Adrenal gland (tissue), 12 donors: ENCODE results near the gene DGCR6L. TPM values are rescaled to one million over a fixed set of nuclear protein-coding genes. Genes with fewer than 3 reads are reported as not detected.
"Not testable (repeated sequence)": the region's sequence is repeated elsewhere in the genome, so short reads cannot be mapped to it uniquely, and the experiment has no call there.

Experiments used
- DNase-seq, 7 donors: peaks; one replicate each; pipeline ENCODE4 v3.0.0-alpha.2; 2019 to 2020
- H3K27ac ChIP-seq, 5 donors: fragments of 200-600 bp; sonication (generic) in 4 of 5; 1 replicate in 3 of 5; 2 replicates in 2 of 5; pipeline versions ENCODE4 v1.5.1 to v1.8.0; 2016 to 2020; ENCODE audit warnings: mild to moderate bottlenecking in 1 of 5
- H3K27me3 ChIP-seq: fragments of 200-600 bp; 2 replicates; pipeline ENCODE4 v1.8.0; 2021
- H3K36me3 ChIP-seq, 2 donors: fragments of 200-600 bp; replicated peaks in 1 of 2; 1 replicate in 1 of 2; 2 replicates in 1 of 2; pipeline versions ENCODE4 v1.5.1 to v1.8.0; 2018 to 2022
- H3K4me1 ChIP-seq, 2 donors: fragments of 200-600 bp; replicated peaks in 1 of 2; 1 replicate in 1 of 2; 2 replicates in 1 of 2; pipeline versions ENCODE4 v1.5.1 to v1.8.0; 2018 to 2021
- H3K4me3 ChIP-seq, 4 donors: fragments of 200-600 bp; sonication (generic) in 3 of 4; one replicate each; pipeline ENCODE4 v1.5.1; 2016 to 2018
- H3K9me3 ChIP-seq, 3 donors: fragments of 200-600 bp; sonication (generic) in 1 of 3; replicated peaks in 1 of 3; 1 replicate in 2 of 3; 2 replicates in 1 of 3; pipeline versions ENCODE4 v1.5.1 to v1.8.0; 2016 to 2021
- POLR2A ChIP-seq, 2 donors: fragments of 450-650 bp; IDR thresholded peaks; one replicate each; pipeline ENCODE4 v1.6.1; 2017; ENCODE audit warnings: antibody characterized with exemption in 2 of 2, mild to moderate bottlenecking in 2 of 2, moderate library complexity in 1 of 2
- WGBS, 4 donors: extraction: QIAGEN DNeasy Blood & Tissue Kit in 2 of 4; methylation state at CpG; one replicate each; pipeline versions ENCODE4 v1.1.5 to v1.1.7; 2013 to 2017; 5-methylcytosine and 5-hydroxymethylcytosine counted together
- intact Hi-C, 2 donors: fragments of 100-400 bp; cut with DNase I; formaldehyde crosslinking; loops; one replicate each; pipeline versions ENCODE4 v1.14.1 to v1.15.0; 2022 to 2023
- polyA plus RNA-seq, 3 donors: library from polyadenylated mRNA; stranded (reverse); fragments of 200-250 nt in 2 of 3; fragments of 350-450 nt in 1 of 3; fragmentation: Illumina TruSeq in 1 of 3; extraction: RNeasy Lipid Tissue Mini Kit (QIAGEN cat#74804) in 1 of 3; gene quantifications; one replicate each; pipeline ENCODE4 v1.2.3, GENCODE V29; 2013 to 2014
- total RNA-seq, 9 donors: library from RNA; depleted of rRNA in 4 of 9; stranded (reverse); fragments of >200 nt in 4 of 9; fragments of 120-200 nt in 1 of 9; fragmentation: NEBNext Ultra II Directional in 1 of 9; extraction: Animal tissue kit (Norgen Biotek cat#: 25700) in 1 of 9; gene quantifications; one replicate each; pipeline versions ENCODE4 v1.1.0 to v1.2.4, GENCODE V29; 2013 to 2023
- TF ChIP-seq, protein P1 (sequence below), 6 experiments: fragments of 450-650 bp in 4 of 6; fragments of 200-600 bp in 2 of 6; sonication (generic) in 1 of 6; IDR thresholded peaks; 1 replicate in 5 of 6; 2 replicates in 1 of 6; pipeline versions ENCODE4 v1.5.1 to v1.8.0; 2016 to 2021; ENCODE audit warnings: antibody characterized with exemption in 6 of 6, mild to moderate bottlenecking in 2 of 6, moderate library complexity in 1 of 6
- donor health status: healthy with polysubstance abuse.
- donor health status: Bipolar disorder and iron deficiency.
- donor health status: DM: yes; HTN: yes; CAD: no.
- donor health status: DM: no; HTN: no; CAD: no.
- donor health status: DM: no; HTN: no; CAD: no.
- donor health status: DM: yes; HTN: yes; CAD: no.

DGCR6L gene
- total and polyA plus RNA-seq, 12 donors, result 12.1 to 159 (median 74.1) TPM

DNA sequence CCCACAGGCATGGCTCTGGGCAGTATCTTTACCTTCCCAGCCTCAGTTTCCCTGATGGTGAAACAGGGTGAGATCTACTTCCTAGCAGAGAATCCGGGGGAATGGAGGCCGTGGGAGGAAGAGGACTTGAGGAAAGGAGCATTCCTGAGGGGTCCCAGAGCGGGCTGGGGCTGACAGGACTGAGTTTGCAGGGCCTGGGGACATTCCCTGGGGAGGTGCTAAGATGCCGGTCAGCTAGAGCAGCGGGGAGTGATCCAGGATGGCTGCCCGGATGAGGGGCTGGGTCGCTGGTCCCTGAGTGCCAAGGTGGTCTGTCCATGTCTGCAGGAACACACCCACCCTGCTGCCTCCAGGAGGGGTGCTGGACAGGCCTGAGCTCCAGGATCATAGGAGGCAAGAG is 43.4 kb downstream of the DGCR6L start:
- no peaks in the 10 kb centered on the region for H3K4me1 ChIP-seq

DNA sequence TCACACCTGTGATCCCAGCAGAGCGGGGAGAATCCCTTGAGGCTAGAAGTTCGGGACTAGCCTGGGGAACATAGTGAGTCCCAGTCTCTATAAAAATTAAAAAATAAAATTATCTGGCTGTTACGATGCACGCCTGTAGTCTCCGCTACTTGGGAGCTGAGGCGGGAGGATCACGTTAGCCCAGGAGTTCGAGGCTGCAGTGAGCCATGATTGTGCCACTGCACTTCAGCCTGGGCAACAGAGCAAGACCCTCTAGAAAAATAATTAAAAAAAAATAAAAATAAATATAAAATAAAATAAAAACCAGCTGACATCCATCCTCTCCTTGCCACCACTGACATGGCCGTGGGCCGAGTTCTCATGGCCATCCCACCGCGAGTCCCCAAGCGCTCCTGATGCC is 44.0 kb downstream of the DGCR6L start:
- Histone ChIP-seq H3K9me3 (no peaks in the 10 kb centered on the region), H3K27ac (no peak overlapping the region), H3K4me1 (no peaks in the 10 kb centered on the region), H3K27me3 (no peaks in the 10 kb centered on the region), H3K36me3 (no peaks in the 10 kb centered on the region), H3K4me3 (no peak overlapping the region)
- intact Hi-C loops, result no loop called here
- DNase-seq, result no peak
- no peak for TF ChIP-seq POLR2A (IDR thresholded peaks at IDR 0.05)
- TF ChIP-seq, protein P1, sequence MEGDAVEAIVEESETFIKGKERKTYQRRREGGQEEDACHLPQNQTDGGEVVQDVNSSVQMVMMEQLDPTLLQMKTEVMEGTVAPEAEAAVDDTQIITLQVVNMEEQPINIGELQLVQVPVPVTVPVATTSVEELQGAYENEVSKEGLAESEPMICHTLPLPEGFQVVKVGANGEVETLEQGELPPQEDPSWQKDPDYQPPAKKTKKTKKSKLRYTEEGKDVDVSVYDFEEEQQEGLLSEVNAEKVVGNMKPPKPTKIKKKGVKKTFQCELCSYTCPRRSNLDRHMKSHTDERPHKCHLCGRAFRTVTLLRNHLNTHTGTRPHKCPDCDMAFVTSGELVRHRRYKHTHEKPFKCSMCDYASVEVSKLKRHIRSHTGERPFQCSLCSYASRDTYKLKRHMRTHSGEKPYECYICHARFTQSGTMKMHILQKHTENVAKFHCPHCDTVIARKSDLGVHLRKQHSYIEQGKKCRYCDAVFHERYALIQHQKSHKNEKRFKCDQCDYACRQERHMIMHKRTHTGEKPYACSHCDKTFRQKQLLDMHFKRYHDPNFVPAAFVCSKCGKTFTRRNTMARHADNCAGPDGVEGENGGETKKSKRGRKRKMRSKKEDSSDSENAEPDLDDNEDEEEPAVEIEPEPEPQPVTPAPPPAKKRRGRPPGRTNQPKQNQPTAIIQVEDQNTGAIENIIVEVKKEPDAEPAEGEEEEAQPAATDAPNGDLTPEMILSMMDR (IDR thresholded peaks at IDR 0.05), result no peak
- 94 to 97% (median 95%) methylated on average over 13 of the region's 13 CpGs for WGBS, 4 donors

More for the DNA sequence above, 43.4 kb downstream of the DGCR6L start:
- no peak for DNase-seq
- no peak for TF ChIP-seq POLR2A (IDR thresholded peaks at IDR 0.05)
- TF ChIP-seq, protein P1 (IDR thresholded peaks at IDR 0.05), result no peak
- no peaks in the 10 kb centered on the region for H3K27me3 ChIP-seq
- intact Hi-C loops, result no loop called here
- 83 to 88% (median 86%) methylated on average over 7 of the region's 7 CpGs for WGBS, 4 donors
- no peak overlapping the region for H3K4me3 ChIP-seq
- no peaks in the 10 kb centered on the region for H3K9me3 ChIP-seq
- H3K27ac ChIP-seq, result no peak overlapping the region
- H3K36me3 ChIP-seq, result no peaks in the 10 kb centered on the region

DNA sequence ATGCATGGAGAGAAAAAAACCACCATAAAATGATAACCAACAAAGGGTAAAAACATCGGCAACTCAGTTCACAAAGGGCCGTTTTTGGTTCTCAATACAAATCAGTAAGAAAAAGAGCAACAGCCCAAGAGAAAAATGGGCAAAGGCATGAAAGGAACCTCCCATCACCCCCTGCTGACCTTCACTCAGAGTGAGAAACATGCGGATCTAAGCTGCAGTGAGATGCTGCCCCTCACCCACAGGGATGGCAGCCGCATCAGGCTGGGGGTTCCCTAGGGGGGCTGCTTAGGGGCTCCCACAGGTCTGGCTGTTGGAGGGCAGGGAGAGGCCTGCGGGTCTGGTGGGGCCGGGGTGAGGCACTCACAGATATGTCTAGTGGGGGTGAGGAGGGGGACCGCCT is 44.5 kb downstream of the DGCR6L start:
- intact Hi-C loops, H3K4me3 ChIP-seq, H3K27me3 ChIP-seq, H3K9me3 ChIP-seq, H3K36me3 ChIP-seq, DNase-seq, H3K4me1 ChIP-seq, H3K27ac ChIP-seq: not testable (repeated sequence)
- WGBS, 4 donors, result 75 to 90% (median 77%) methylated on average over 5 to 7 of the region's 7 CpGs

DNA sequence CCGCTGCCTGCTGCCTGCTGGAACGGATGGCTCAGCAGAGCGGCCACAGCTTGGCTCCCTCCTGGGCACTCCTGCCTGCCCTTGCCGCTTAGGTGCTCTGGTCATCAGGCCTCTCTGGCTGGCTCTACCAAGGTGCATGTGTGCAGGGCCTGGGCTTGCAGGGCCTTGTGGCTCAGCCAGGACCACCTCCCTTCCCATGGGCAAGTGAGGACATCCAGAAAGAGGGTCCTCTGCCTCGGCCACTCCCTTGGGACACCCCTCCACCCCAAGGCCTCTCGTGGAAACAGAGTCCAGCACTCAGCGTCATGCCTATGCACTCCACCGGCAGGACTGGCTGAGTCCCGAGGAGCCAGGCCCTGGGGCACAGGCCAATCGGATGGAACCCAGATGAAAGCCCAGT is 45.5 kb downstream of the DGCR6L start:
- 93 to 100% (median 97%) methylated on average over 1 to 8 of the region's 10 CpGs for WGBS, 4 donors
- not testable (repeated sequence) for H3K27me3 ChIP-seq

DNA sequence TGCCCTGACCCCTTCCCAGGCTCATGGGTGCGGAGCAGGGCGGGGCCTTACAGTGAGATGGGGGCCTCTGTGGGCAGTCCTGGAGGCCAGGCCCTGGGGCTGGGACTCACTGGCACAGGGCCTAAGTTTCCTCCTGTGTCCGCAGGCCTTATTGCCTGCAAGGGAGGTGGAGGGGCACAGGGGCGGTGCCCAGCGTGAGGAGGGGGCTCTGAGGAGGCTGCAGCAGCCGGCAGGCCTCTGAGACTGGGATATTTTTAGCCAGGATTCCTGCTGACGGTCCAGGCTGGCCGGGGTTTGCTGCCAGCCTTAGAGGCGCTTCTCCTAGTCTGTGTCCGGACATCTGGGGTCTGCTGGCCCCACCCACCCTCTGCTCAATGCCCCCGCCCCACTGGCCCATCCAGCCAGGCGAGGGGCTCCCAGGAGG is 46.1 kb downstream of the DGCR6L start:
- no peak for DNase-seq
- intact Hi-C loops, result loop anchor here in 1 of 2 donors (5.0 kb wide), 1 partner anchor 116 kb away; no protein-coding TSS in a partner anchor
- H3K4me1 ChIP-seq, result no peaks in the 10 kb centered on the region
- H3K27ac ChIP-seq, result no peak overlapping the region
- H3K36me3 ChIP-seq, result no peaks in the 10 kb centered on the region
- 70 to 81% (median 77%) methylated on average over 5 to 12 of the region's 12 CpGs for WGBS, 4 donors
- no peaks in the 10 kb centered on the region for H3K9me3 ChIP-seq
- no peak overlapping the region for H3K4me3 ChIP-seq
- TF ChIP-seq, protein P1 (IDR thresholded peaks at IDR 0.05), result no peak
- no peak for TF ChIP-seq POLR2A (IDR thresholded peaks at IDR 0.05)
- no peaks in the 10 kb centered on the region for H3K27me3 ChIP-seq

More for the DNA sequence above, 45.5 kb downstream of the DGCR6L start:
- DNase-seq, H3K4me3 ChIP-seq, H3K4me1 ChIP-seq, H3K36me3 ChIP-seq, H3K9me3 ChIP-seq, H3K27ac ChIP-seq: not testable (repeated sequence)
- intact Hi-C loops, result loop anchor here in 1 of 2 donors (5.0 kb wide), 1 partner anchor 117 kb away; no protein-coding TSS in a partner anchor
